Right ventricle myocardium inferior (tissue), 1 donor: ENCODE measurements around the gene PBX3. TPM values are rescaled to one million over a fixed set of nuclear protein-coding genes. Genes with fewer than 3 reads are reported as not detected.
"Not testable (repeated sequence)": the region's sequence is repeated elsewhere in the genome, so short reads cannot be mapped to it uniquely, and the experiment has no call there.

Source experiments
- ATAC-seq: fragments of 200-7000 bp; cut with Tn5 transposase; one replicate; pipeline ENCODE4 v1.9.1; 2020; ENCODE audit warnings: mild to moderate bottlenecking, moderate library complexity
- DNase-seq: peaks from one replicate; pipeline ENCODE4 v3.0.0; 2021; ENCODE audit errors: missing footprints
- intact Hi-C: fragments of 100-400 bp; cut with DNase I; formaldehyde crosslinking; loops from one replicate; pipeline ENCODE4 v1.11.0; 2022
- total RNA-seq: library from RNA; stranded (reverse); fragmentation: NEBNext Ultra II Directional; extraction: Animal tissue kit (Norgen Biotek cat#: 25700); gene quantifications from one replicate; pipeline ENCODE4 v1.2.1, GENCODE V29; 2021
- donor health status: DM: no; HTN: yes; CAD: no; lungs with severe emphysema.

PBX3 gene
- total RNA-seq, 1 donor from 2014 or later = 49.4 TPM

GRCh38 chr9:125766468-125767221 lies 19.5 kb downstream of the PBX3 start:
- DNase-seq (no peak), ATAC-seq (no peak)
- intact Hi-C loops = no loop called here

- ATAC-seq = no peak
- intact Hi-C loops = no loop called here
- no peak for DNase-seq
These were observed 20.2 kb downstream of the PBX3 start for GRCh38 chr9:125767349-125767748.

- ATAC-seq = no peak
- no peak for DNase-seq
- intact Hi-C loops = no loop called here
These were observed 21.6 kb downstream of the PBX3 start for GRCh38 chr9:125768803-125769202.

GRCh38 chr9:125771037-125771436 lies 23.9 kb downstream of the PBX3 start:
- no peak for DNase-seq
- ATAC-seq = no peak
- intact Hi-C loops = no loop called here

GRCh38 chr9:125772740-125773139 lies 25.6 kb downstream of the PBX3 start:
- intact Hi-C loops = no loop called here
- no peak for DNase-seq
- ATAC-seq = no peak

- intact Hi-C loops = no loop called here
- ATAC-seq = no peak
- DNase-seq = no peak
These were observed 26.9 kb downstream of the PBX3 start for GRCh38 chr9:125774106-125774505.

GRCh38 chr9:125776789-125777188 lies 29.6 kb downstream of the PBX3 start:
- DNase-seq, intact Hi-C loops, ATAC-seq: not testable (repeated sequence)

GRCh38 chr9:125778538-125779219 lies 31.5 kb downstream of the PBX3 start:
- DNase-seq, intact Hi-C loops, ATAC-seq: not testable (repeated sequence)

- ATAC-seq, intact Hi-C loops, DNase-seq: not testable (repeated sequence)
These were observed 32.0 kb downstream of the PBX3 start for GRCh38 chr9:125779220-125779565.

GRCh38 chr9:125782718-125783117 lies 35.5 kb downstream of the PBX3 start:
- DNase-seq = no peak
- no peak for ATAC-seq
- intact Hi-C loops = no loop called here

- no peak for DNase-seq
- ATAC-seq = no peak
- intact Hi-C loops = no loop called here
These were observed 37.3 kb downstream of the PBX3 start for GRCh38 chr9:125784286-125785049.

GRCh38 chr9:125785248-125785751 lies 38.1 kb downstream of the PBX3 start:
- no peak for DNase-seq
- no peak for ATAC-seq
- intact Hi-C loops = no loop called here

GRCh38 chr9:125787715-125788114 lies 40.5 kb downstream of the PBX3 start:
- DNase-seq (no peak), ATAC-seq (no peak)
- intact Hi-C loops = no loop called here

GRCh38 chr9:125789196-125789595 lies 42.0 kb downstream of the PBX3 start:
- no peak for DNase-seq
- intact Hi-C loops = no loop called here
- no peak for ATAC-seq

GRCh38 chr9:125794708-125795107 lies 47.5 kb downstream of the PBX3 start:
- DNase-seq = no peak
- no peak for ATAC-seq
- intact Hi-C loops = no loop called here

- intact Hi-C loops = no loop called here
- DNase-seq (no peak), ATAC-seq (no peak)
These were observed 48.9 kb downstream of the PBX3 start for GRCh38 chr9:125795970-125796596.

- ATAC-seq (no peak), DNase-seq (no peak)
- intact Hi-C loops = no loop called here
These were observed 50.8 kb downstream of the PBX3 start for GRCh38 chr9:125797930-125798329.

GRCh38 chr9:125803526-125803925 lies 56.4 kb downstream of the PBX3 start:
- intact Hi-C loops = no loop called here
- ATAC-seq = no peak

GRCh38 chr9:125805057-125805456 lies 57.9 kb downstream of the PBX3 start:
- intact Hi-C loops = no loop called here
- peak; percentile 88 for ATAC-seq
- DNase-seq = no peak

More at GRCh38 chr9:125803526-125803925, 56.4 kb downstream of the PBX3 start:
- no peak for DNase-seq
